Vagina (tissue), 2 donors: ENCODE data around the gene P2RY2.
"Not testable (repeated sequence)": the region's sequence is repeated elsewhere in the genome, so short reads cannot be mapped to it uniquely, and the experiment has no call there.

Experiments used
- POLR2AphosphoS5 ChIP-seq, 2 donors: sonication (generic); formaldehyde crosslinking; IDR thresholded peaks; one replicate each; pipeline ENCODE4 v1.9.0; 2017; ENCODE audit warnings: antibody characterized with exemption in 2 of 2, mild to moderate bottlenecking in 2 of 2, low read depth in 1 of 2; ENCODE audit not compliant: insufficient read depth in 1 of 2
- TF ChIP-seq, protein P1 (sequence below), 3 experiments: fragments of 450-650 bp in 2 of 3; fragments of 200-600 bp in 1 of 3; sonication (generic) in 1 of 3; IDR thresholded peaks; one replicate each; pipeline ENCODE4 v1.5.1; 2017 to 2019; ENCODE audit warnings: antibody characterized with exemption in 3 of 3, mild to moderate bottlenecking in 2 of 3, moderate library complexity in 2 of 3

DNA sequence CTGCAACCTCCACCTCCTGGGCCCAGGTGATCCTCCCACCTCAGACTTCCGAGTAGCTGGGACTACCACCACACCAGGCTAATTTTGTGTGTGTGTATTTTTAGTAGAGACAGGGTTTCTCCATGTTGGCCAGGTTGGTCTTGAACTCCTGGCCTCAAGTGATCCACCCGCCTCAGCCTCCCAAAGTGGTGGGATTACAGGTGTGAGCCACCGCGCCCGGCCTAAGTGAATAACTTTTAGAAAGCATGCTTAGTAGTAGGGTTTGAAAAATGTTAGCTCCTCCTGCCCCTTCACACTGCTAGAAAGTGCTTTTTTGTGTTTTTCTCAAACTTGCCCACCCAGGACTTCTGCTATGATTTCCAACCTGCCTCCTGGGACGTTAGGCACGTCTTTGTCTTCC, 14.4 kb downstream of the P2RY2 start:
- TF ChIP-seq, protein P1, sequence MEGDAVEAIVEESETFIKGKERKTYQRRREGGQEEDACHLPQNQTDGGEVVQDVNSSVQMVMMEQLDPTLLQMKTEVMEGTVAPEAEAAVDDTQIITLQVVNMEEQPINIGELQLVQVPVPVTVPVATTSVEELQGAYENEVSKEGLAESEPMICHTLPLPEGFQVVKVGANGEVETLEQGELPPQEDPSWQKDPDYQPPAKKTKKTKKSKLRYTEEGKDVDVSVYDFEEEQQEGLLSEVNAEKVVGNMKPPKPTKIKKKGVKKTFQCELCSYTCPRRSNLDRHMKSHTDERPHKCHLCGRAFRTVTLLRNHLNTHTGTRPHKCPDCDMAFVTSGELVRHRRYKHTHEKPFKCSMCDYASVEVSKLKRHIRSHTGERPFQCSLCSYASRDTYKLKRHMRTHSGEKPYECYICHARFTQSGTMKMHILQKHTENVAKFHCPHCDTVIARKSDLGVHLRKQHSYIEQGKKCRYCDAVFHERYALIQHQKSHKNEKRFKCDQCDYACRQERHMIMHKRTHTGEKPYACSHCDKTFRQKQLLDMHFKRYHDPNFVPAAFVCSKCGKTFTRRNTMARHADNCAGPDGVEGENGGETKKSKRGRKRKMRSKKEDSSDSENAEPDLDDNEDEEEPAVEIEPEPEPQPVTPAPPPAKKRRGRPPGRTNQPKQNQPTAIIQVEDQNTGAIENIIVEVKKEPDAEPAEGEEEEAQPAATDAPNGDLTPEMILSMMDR (IDR thresholded peaks at IDR 0.05) = not testable (repeated sequence)
- not testable (repeated sequence) for TF ChIP-seq POLR2AphosphoS5 (IDR thresholded peaks at IDR 0.05; ENCODE audit: insufficient read depth in 1 of 2, low read depth in 1 of 2)
